ENCODE measurements around the gene POMGNT2.

The POMGNT2 gene

GRCh38 chr3:43105596-43106292 is at the start of gene POMGNT2:
Gene POMGNT2 (minus strand): TSS chr3:43106079. CDS start chr3:43081431, 24,648 bp downstream.
- DNase-seq = peak; percentile 78

DNA sequence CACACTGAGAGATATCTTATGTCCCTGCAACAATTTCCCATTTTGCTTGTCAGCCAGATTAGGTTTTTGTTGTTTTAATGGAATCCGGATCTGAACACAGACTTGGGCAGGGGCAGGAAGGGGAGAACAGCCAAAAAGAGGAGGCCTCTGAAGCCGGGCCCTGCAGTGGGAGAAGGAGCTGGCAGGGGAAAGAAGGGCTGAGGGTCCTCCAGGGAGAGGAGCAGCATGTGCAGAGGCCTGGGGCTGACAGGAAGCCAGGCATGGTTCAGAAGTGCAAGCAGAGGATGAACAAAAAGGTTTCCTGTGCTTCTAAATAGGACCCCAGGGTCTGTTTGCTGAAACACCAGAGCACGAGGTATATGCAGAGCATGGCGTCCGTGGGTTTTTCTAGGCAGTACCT is 49.1 kb upstream of the POMGNT2 start:
- no peak for DNase-seq

GRCh38 chr3:43153216-43154083 is 47.6 kb upstream of the POMGNT2 start:
- no peak for DNase-seq

DNA sequence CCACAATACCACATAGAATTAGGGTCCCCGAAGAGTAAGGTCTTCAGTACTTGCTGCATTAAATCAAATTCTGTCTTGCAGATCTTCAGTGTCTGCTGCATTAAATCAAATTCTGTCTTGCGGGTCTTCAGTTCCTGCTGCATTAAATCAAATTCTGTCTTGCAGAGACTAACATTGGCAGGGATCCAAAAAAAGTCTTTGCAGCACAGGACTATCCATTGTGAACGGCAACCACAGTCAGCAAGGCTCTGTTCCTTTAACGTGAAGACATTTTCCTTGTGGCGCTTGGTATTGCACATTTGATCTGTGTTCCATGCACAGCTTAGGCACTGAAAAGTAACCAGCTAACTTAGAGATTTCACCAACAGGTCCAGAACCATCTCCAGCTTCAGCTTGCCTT is 46.8 kb upstream of the POMGNT2 start:
- no peak for DNase-seq

DNA sequence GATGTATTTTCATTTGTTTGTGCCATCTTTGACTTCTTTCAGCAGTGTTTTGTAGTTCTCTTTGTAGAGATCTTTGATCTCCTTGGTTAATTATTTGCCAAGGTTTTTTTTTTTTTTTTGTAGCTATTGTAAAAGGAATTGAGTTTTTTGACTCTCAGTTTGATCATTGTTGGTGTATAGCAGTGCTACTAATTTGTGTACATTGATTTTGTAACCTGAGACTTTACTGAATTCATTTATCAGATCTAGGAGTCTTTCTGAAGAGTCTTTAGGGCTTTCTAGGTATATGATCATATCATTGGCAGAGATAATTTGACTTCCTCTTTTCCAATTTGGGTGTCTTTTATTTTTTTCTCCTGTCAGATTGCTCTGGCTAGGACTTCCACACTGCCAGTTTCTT is 42.2 kb upstream of the POMGNT2 start:
- no peak for DNase-seq

GRCh38 chr3:43146599-43146998 is 40.7 kb upstream of the POMGNT2 start:
- no peak for DNase-seq

DNA sequence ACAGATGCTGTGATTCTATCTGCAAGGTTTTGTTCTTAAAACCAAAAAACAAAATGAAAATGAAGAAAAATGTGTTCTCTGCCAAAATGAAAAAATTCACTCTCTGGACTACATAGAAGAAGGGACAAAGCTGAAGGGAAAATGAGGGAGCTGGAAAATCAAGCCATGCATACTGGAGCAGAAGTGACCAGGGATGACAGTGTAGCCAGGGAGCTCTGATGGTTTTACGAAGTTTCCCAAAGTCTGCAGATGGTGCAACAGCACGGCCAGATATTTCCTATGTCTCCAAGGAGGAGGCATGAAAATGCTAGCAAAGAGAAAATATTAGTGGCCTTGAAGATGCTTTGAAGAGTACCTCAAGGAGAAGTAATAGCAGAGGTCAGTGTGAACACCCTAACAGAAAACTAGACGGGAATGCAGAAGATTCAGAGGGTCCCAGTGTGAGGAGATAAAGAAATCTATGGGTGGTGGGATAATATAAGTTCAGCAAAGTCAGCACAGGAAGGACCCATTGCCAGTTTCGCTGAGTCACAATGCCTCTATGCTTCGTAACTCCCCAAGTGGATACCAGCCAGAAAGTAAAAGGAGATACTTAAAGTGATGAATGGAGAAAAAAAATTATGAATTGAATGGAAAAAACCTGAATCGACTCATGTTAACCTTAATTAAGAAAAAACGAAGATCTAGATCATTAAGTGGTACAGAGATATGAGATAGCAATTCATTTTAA is 39.0 kb upstream of the POMGNT2 start:
- DNase-seq = no peak

DNA sequence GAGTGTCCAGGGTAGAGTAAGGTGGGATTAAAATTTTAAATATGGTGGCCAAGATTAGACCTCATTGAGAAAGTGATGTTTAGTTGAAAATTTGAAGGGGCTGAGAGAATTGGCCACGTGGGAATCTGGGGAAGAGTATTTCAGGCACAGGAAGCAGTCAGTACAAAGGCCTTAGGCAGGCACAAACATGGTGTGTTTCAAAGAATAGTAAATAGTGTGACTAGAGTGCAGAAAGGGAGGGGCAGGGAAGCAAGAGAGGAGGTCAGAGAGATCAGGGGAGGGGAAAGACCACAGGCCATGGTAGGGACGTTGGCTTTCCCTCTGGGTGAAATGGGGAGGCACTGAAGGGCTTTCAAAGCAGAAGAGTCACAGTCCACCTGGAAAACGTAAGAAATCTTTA is 36.6 kb upstream of the POMGNT2 start:
- DNase-seq = no peak

DNA sequence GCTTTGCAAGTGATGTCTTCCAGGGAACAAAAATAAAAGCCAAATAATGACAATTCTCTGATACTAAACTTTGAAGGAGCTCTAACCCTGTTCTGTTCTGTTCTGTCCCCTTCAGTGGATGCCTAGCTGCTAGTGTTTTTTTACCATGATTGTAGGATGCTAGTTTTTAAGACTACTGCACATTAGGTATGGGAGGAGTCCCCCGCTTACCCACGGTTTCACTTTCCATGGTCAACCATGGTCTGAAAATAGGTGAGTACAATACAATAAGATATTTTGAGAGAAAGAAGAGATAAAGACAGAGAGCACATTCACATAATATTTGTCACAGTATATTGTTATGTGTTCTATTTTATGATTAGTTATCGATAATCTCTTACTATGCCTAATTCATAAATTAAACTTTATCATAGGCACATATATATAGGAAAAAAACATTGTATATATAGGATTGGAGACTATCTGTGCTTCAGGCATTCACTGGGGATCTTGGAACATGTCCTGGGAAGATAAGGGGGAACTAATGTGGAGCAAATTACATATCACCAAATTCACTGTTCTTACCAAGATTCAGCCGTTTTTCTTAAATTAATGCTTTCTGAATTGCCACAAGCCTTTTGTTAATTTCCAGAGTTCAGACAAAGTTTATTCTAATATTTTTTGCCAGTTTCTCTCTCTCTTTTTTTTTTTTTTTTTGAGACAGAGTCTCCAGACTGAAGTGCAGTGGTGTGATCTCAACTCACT is 32.8 kb upstream of the POMGNT2 start:
- no peak for DNase-seq

DNA sequence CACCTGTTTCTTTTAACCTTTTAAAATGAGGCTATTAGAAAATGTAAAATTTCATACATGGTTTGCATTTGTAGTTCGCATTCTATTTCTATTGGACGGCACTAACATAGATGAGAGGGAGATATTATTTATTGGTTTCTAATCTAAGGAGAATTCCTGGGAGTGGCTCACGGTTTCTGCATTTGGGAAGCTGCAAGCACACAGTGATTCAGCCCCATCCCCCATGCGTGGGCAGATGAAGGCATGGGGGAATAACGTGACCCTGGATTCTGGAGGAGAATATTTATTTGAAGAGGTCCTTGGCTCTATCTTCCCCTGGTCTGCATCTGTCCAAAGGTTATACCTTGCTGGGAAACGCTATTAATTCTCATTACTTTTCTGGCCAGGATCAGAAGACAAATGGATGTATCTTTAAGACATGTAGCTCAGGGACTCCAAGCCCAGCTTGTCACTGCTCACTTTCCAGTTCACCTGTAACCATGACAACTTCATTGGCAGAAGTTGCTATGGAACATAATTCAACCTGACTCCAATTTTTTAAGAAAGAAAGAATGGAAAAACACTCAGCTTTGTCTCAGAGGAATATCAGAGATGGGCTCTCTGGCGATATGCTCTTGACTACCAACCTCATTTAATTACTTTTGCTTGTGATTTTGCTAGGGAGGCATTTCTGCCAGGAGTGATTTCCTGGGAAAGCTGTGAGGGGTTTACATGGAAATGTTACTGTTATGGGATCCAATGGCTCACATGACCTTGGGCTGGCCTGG is 27.2 kb upstream of the POMGNT2 start:
- DNase-seq = no peak

DNA sequence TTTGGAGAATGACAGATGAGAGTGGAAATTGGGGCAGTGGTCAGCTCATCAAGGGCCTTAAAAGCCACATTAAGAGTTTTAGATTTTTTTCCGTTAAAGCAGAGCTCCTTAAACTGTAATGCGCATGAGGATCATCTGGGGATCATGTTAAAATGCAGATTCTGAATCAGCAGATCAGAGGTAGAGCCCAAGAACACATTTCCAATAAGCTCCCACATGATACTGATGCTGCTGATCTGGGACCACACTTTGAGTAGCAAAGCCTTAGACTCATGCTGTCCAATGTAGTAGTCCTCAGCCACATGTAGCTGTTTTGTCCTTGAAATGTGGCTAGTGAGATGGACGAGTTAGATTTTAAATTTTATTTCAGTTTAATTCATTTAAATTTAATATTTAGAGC is 26.3 kb upstream of the POMGNT2 start:
- no peak for DNase-seq

DNA sequence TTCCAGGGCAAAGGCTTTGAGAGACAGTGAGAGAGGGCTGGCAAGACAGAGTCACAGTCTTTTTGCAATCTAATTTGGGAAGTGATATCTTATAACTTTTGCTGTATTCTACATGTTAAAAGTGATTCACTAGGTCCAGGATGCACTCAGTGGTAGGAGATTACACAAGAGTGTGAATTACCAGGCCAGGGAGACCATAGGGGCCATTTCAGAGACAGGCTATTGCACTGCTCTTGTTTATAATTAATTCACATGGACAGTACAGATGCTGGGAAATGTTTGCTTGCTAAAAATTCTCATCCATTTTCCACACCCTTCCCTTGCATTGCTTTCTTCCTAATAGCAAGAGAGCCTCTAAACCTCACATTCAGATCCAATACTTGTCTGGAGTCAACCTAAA is 22.6 kb upstream of the POMGNT2 start:
- no peak for DNase-seq

DNA sequence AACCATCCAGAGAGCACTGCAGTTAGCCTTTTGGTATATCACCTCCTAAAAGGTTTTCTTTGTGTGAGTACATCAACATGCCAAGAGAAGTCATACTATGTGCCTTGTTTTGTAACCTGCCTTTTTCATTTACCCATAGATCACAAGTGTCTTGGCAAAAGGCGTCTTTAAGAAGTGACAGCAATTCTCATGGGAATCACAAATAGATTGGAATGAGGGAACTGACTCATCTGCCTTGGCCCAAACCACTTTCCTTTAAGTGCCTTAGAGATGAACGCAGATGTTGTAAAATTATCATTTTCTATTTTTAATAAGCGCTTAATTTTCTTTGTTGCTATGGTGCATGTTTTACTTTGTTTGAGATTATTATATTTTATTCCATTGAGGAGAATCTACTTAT is 20.7 kb upstream of the POMGNT2 start:
- DNase-seq = no peak

- DNase-seq = no peak
These were observed 18.0 kb upstream of the POMGNT2 start for GRCh38 chr3:43123895-43124294.

- no peak for DNase-seq
These were observed 15.1 kb upstream of the POMGNT2 start for GRCh38 chr3:43120937-43121336.

DNA sequence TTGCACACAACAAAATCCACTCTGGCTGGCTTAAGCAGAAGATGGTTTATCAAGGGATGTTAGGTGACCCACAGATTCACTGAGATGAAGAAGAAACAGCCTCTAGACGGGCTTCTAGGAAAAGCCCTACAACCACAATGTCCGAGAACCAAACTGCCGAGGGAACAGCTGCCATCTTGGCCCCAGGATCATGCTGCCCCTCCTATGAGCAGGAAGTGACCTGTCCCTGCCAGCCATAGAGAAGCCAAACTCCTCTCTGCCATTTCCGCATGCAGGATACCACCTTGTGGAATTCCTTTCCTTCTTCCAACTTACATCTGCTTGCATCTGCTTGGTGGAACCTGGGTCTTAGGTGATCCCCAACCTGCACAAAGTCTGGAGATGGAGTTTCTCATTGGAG is 11.4 kb upstream of the POMGNT2 start:
- DNase-seq = no peak

- DNase-seq = no peak
These were observed 7.8 kb upstream of the POMGNT2 start for GRCh38 chr3:43113671-43114070.

GRCh38 chr3:43106293-43106628 is 382 bp upstream of the POMGNT2 start:
- DNase-seq = no peak

- no peak for DNase-seq
These were observed 951 bp downstream of the POMGNT2 start for GRCh38 chr3:43104660-43105595.

DNA sequence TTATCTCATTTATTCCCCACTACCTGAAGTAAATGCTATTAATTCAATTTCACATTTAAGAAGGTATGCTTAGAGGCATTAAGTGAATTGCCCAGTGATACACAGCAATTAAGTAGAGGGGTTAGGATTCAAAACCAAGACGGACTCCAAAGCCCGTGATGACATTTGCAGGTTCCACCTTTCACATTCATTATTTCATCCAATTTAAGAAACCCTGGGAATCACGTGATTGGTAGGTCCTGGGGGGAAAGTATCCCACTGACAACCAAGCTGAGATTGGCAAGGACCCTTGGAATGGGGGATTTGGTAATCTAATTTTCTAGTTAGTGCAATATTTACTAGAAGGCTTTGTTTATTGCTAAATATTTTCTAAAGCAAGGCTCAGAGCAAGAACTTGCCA is 1.8 kb downstream of the POMGNT2 start:
- DNase-seq = no peak
